DMS153 treated with DMSO at 0.1 percent for 48 hours (cell line): ENCODE measurements around the gene NDOR1.
"Not testable (repeated sequence)": the region's sequence is repeated elsewhere in the genome, so short reads cannot be mapped to it uniquely, and the experiment has no call there.

ENCODE experiments used
- DNase-seq: peaks from one replicate; lab custom pipeline; 2025; ENCODE audit not compliant: unreplicated experiment; lab: John Stamatoyannopoulos, UW

NDOR1 gene

GRCh38 chr9:137256362-137256761, 50.9 kb downstream of the NDOR1 start:
- DNase-seq = no peak

DNA sequence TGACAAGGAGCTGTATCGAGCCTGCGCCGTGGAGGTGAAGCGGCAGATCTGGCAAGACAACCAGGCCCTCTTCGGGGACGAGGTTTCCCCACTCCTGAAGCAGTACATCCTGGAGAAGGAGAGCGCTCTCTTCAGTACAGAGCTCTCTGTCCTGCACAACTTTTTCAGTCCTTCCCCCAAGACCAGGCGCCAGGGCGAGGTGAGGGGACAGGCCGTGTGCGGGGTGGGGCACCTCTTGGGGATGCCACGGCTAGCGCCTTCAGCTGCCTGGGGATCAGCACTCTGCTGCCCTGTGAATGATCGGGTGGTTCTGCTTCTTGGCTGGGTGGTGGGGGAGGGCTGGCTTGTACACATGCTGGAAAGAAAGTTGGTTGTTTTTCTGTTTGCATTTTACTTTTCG, 51.4 kb downstream of the NDOR1 start:
- DNase-seq = no peak

DNA sequence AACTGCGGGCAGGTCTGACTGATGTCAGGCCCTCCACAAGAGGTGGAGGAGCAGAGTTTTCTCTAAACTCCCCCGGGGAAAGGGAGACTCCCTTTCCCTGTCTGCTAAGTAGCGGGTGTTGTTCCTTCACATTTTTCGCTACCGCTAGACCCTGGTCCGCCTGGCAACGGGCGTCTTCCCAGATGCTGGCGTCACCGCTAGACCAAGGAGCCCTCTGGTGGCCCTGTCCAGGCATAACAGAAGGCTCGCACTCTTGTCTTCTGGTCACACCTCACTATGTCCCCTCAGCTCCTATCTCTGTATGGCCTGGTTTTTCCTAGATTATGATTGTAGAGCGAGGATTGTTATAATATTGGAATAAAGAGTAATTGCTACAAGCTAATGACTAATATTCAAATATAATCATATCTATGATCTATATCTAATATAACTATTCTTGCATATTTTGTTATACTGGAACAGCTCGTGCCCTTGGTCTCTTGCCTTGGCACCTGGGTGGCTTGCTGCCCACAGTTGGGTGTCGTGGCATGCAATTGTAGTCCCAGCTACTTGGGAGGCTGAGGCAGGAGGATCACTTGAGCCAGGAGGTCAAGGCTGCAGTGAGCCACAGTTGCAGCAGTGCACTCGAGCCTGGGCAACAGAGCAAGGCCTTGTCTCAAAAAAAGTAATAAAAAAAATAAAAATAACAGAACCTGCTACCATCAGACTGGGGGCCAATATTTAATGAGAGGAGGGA, 56.8 kb downstream of the NDOR1 start:
- DNase-seq = not testable (repeated sequence)

- no peak for DNase-seq
These were observed 57.4 kb downstream of the NDOR1 start for GRCh38 chr9:137262909-137263285.

- DNase-seq = no peak
These were observed 58.0 kb downstream of the NDOR1 start for GRCh38 chr9:137263506-137263905.

GRCh38 chr9:137264067-137264466, 58.6 kb downstream of the NDOR1 start:
- no peak for DNase-seq

DNA sequence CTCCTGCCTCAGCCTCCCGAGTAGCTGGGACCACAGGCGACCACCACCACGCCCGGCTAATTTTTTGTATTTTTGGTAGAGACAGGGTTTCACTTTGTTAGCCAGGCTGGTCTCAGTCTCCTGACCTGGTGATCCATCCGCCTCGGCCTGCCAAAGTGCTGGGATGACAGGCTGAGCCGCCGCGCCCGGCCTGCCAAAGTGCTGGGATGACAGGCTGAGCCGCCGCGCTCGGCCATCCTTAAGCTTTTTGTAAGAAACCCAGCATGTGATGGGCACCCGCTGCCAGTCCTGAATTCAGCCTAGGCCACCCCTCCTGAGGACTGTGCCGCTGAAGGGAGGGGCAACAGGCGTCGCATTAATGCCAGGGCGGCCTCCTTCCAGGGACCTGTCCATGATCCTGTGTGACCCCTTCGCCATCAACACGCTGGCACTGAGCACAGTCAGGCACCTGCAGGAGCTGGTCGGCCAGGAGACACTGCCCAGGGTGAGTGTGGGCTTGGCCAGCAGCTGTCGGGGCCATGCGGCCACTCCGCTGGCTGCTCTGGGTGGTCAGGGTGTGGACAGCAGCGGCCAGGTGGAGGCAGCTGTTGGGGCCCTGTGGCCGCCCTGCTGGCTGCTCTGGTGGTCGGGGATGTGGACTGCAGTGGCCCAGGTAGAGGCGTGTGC, 60.1 kb downstream of the NDOR1 start:
- no peak for DNase-seq

- DNase-seq = no peak
These were observed 60.6 kb downstream of the NDOR1 start for GRCh38 chr9:137266162-137266527.
